ENCODE data around the gene CYB5A.
"Not testable (repeated sequence)": the region's sequence is repeated elsewhere in the genome, so short reads cannot be mapped to it uniquely, and the experiment has no call there.

CYB5A gene

DNA sequence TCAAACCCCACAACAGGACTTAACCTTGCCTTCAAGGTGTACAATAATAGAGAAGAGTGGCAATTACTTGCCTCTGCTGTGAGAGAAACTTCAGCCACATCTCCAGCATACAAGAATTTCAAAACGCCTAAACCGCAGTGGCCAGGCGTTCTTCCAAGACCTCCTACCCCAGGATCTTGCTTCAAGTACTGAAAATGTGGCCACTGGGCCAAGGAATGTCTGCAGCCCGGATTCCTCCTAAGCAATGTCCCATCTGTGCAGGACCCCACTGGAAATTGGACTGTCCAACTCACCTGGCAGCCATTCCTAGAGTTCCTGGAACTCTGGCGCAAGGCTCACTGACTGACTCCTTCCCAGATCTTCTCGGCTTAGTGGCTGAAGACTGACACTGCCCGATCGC is 2.8 kb upstream of the CYB5A start:
- no peak for DNase-seq (ENCODE audit: low read depth in 2 of 2)

DNA sequence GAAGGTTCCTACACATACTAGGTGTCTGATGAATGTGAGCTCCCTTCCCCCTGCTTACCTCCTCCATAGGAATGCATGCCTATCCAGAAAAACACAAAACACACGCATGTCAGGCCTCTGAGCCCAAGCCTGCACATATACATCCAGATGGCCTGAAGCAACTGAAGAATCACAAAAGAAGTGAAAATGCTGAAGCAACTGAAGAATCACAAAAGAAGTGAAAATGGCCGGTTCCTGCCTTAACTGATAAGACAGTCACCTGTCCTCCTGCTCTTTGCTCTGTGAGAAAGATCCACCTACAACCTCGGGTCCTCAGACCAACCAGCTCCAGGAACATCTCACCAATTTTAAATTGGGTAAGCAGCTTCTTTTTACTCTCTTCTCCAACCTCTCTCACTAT is 1.2 kb upstream of the CYB5A start:
- DNase-seq (ENCODE audit: low read depth in 2 of 2) = not testable (repeated sequence)

GRCh38 chr18:74292541-74292858 is 737 bp upstream of the CYB5A start:
- DNase-seq (ENCODE audit: low read depth in 2 of 2) = no peak

- DNase-seq (ENCODE audit: low read depth in 2 of 2) = no peak
These were observed 342 bp downstream of the CYB5A start for GRCh38 chr18:74291472-74291770.

- DNase-seq (ENCODE audit: low read depth in 2 of 2) = no peak
These were observed 830 bp downstream of the CYB5A start for GRCh38 chr18:74290794-74291471.

DNA sequence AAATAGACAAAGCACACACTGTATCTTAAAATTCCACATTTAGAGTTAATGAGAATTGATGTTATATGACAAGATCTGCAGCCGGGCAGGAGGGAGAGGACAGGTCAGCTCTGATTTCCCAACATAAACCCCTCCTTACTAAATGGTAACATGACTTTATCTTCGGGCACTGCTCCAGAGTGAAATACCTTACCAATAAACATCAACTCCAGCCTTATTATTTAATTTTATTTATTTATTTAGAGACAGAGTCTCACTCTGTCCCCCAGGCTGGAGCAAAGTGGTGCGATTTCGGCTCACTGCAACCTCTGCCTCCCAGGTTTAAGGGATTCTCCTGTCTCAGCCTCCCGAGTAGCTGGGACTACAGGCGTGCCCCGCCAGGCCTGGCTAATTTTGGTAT is 1.7 kb downstream of the CYB5A start:
- no peak for DNase-seq (ENCODE audit: low read depth in 2 of 2)

DNA sequence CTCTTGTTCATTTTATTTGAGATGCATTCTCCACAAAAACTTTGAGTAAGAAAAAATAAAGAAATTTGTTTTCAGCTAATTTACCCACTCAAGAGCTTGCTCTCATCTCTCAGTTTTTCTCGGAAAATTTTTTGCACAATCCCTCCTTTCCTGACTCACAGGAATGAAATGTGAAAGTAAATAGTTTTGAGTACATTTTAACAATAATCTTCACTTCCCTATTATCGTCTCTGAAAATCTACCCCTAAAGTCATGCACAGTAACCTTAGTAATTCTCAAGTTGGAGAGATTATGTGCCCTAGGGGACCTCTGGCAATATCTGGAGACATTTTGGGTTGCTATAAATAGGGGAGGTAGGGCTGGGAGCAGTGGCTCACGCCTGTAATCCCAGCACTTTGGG is 2.6 kb downstream of the CYB5A start:
- DNase-seq (ENCODE audit: low read depth in 2 of 2) = no peak

GRCh38 chr18:74288730-74289129 is 3.0 kb downstream of the CYB5A start:
- no peak for DNase-seq (ENCODE audit: low read depth in 2 of 2)

DNA sequence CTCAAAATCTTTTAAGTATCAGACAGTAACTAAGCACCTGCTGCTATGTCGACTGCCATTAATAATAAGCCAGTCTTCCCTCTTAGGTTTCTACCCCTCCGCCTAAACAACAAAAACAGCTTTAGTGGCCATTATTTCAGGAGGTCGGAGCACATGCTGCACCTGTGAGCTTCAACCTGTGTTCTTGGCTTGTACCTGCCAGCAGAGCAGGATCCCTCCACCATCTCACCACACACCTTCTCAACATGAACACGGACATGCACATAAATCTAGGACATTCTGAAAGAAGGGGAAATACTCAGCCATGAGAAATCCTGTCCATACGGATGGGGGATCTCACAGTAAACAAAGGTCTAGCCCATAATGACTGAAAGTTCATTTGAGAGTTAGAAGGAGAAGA is 3.7 kb downstream of the CYB5A start:
- DNase-seq (ENCODE audit: low read depth in 2 of 2) = no peak

DNA sequence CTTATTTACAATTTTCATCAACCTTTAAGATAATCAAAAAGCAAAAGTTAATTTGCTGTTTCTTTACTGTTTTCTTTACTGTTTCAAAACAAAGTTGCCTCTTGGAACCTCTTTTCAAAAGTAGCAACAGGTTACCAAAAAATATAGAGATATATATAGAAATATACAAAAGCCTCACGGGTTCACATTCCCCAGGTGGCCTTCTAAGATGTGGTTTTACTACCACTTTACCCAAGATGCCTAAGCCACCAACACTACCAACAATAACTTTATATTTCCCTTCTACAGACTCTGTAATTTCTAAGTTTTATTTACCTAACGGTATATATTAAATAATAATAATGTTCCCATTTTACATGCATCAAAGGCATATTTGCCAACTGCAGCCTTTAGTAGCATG is 4.9 kb downstream of the CYB5A start:
- no peak for DNase-seq (ENCODE audit: low read depth in 2 of 2)

DNA sequence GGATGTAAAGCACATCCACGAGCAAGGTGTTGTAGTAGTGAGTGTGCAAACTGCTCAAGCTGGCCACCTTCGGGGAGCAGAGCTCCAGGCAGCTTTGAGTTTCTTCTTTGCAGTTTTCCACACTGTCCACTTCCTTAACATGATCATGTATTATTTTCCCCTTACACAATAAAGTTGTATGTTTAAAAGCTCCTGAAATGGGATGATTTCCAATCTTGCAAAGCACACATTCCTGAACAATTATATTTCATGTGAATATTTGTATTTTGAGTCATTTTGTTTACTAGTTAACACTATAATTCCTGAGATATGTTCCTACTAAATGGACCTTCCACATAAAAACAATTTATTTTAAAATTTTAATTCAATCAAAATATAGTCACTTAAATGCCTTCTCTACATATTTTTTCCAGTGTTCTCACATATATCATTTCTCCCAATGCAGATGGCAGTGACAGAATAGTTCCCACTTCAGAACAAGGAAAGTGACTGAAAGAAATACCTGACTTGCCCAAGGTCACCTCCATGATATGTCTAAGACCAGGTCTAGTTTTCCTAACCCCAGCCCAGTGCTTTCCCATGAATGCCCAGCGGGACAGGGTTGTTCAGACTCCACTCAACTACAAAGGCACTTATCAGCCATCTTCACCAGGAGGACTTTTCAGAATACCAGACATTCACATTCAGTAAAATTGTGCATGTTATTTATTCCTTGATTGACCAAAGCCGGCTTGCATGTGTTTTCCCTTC is 5.5 kb downstream of the CYB5A start:
- DNase-seq (ENCODE audit: low read depth in 2 of 2) = no peak

GRCh38 chr18:74285583-74285982 is 6.2 kb downstream of the CYB5A start:
- DNase-seq (ENCODE audit: low read depth in 2 of 2) = not testable (repeated sequence)

GRCh38 chr18:74284980-74285355 is 6.8 kb downstream of the CYB5A start:
- no peak for DNase-seq (ENCODE audit: low read depth in 2 of 2)

- no peak for DNase-seq (ENCODE audit: low read depth in 2 of 2)
These were observed 7.4 kb downstream of the CYB5A start for GRCh38 chr18:74284191-74284979.

DNA sequence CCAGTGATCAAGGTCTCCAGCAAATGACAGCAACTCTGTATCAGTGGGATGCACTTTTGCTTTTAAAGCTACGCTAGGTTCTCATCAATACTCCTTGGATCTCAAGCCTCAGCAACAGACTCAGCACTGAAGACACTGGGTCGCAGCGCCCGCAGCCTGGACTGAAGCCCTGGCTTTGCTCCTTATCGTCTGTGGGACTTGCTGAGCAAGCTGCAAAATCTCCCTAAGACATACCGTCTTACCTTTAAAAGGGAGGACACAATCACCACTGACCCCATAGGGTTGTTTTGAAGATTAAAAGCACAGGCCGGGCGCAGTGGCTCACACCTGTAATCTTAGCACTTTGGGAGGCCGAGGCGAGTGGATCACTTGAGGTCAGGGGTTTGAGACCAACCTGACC is 8.1 kb downstream of the CYB5A start:
- no peak for DNase-seq (ENCODE audit: low read depth in 2 of 2)

GRCh38 chr18:74282755-74283554 is 8.8 kb downstream of the CYB5A start:
- no peak for DNase-seq (ENCODE audit: low read depth in 2 of 2)

DNA sequence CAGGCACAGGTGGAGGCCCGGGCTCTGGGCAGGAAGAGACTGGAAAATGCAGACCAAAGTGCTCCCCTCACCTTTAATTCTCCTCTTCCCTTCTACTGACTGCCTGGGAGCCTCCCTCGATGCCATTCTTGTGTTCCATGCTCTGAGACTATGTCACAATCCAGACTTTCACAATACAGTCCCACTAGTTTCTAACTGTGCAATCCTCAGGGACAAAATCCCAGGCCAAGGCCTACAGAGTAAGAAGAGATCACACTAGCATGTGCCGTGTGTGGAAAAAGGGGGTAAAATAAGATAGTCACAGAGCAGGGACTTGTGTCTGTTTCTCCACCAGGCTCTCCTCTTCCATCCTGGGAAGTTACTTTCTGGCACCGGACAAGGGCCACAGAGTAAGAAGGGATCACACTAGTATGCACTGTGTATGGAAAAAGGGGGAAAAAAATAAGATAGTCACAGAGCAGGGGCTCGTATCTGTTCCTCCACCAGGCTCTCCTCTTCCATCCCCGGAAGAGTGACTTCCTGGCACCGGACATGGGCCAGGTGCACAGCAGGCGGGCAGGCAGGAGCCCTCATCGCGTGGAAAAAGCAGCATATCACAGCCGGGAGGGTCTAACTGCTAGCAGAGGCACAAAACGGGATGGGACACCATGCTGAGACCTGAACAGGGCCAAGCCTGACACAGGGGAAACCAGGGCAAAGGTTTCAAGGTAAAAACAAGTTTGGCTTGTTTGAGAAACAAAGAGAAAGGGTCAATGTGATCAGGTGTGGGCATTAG is 9.6 kb downstream of the CYB5A start:
- DNase-seq (ENCODE audit: low read depth in 2 of 2) = no peak

DNA sequence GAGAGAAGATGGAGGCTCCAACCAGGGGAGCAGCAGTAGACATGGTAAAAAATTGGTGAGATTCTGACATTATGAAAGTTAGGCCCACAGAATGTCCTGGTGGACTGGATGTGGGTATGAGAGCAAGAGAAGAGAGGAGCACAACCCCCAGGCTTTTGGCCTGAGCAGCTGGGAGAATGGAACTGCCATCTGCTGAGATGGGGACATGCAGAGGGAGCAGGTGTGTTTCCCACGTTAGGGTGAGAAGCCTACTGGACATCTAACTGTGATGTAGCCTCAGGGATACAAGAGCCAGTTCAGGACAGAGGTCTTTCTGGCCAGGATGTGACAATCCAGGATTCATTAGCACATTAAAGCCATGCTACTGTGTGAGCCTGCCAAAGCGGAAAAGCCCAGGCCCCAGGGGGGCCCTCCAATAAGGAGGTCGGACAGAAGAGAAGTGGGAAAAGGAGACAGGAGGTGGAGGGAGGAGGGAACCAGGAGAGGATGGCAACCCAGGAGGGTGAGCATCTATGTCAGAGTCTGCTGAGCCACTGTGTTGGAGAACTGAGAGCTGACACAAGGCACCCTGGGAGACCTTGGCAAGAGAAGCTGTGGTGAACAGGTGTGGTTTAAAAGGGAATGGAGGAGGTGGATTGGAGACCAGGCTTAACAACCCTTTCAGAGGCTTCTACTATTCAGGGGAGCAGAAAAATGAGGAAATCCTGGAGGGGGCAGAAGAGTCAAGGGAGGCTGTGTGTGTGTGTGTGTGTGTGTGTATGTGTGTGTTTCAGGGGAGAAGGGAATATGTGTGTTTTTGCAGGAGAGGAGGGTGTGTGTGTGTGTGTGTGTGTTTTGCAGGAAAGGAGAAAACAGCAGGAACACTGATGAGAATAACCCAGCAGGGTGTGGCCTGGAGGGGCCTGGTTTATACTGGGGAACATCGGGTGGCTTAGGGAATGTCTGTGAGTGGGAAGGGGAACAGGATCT is 10.5 kb downstream of the CYB5A start:
- no peak for DNase-seq (ENCODE audit: low read depth in 2 of 2)

DNA sequence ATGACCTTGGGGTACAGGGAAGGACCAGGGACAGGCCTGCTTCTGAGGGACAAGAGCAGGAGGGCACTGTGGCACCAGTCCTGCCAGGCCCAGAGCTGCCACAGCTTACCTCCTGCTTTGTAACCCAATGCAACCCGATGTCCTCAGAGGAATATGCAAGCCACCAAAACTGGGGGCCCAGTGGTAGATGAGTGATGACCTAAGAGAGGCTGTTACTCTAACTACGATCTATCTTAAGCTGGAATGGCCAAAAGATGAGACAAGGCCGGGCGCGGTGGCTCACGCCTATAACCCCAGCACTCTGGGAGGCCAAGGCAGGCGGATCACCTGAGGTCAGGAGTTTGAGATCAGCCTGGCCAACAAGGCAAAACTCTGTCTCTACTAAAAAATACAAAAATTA is 12.8 kb downstream of the CYB5A start:
- DNase-seq (ENCODE audit: low read depth in 2 of 2) = no peak

DNA sequence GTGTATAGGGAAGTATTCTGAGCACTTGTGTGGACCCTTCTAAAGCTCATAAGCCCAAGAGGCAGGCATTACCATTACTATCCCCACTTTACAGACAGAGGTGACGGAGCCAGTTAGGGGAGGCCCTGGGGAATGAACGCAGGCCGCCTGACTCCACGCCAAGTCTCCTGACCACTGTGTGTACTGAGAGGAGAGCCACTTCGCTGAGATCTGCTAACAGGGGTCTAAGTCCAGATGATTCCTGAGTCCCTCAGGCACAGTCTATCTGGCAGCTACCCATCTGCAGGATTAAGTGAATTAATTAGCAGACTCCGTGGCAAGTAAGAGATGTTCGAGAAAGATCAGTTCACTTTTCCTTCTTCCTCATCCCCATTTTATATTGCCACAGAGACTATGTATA is 13.7 kb downstream of the CYB5A start:
- no peak for DNase-seq (ENCODE audit: low read depth in 2 of 2)

Data from fibroblast of skin of left quadriceps (primary cell).